DMS 273 (cell line): ENCODE data around the gene APBB2.
A peak's percentile ranks its signal among the peaks of the same experiment; 100 is the strongest.
"Not testable (repeated sequence)": the region's sequence is repeated elsewhere in the genome, so short reads cannot be mapped to it uniquely, and the experiment has no call there.

Source experiments
- DNase-seq: peaks from one replicate; lab custom pipeline; 2025; ENCODE audit not compliant: unreplicated experiment; lab: John Stamatoyannopoulos, UW

The APBB2 gene

DNA sequence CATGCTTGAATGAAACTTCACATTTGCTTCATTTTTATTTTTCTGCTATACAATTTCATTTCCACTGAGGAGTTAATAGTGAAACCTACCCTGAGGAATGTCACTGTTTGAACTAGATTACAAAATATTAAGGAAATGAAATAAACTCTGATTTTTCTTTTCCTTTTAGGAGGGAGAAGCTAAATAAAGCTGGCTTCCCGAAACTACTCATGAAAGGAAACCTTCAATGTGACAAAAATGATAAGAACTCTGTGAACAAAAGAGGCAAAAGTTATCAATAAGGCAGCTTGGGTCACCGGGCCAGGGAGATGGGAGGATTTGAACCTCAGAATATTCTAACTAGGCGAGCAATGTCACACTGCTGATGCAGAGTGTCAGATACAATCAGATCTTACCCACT lies 185.2 kb downstream of the APBB2 start:
- no peak for DNase-seq

DNA sequence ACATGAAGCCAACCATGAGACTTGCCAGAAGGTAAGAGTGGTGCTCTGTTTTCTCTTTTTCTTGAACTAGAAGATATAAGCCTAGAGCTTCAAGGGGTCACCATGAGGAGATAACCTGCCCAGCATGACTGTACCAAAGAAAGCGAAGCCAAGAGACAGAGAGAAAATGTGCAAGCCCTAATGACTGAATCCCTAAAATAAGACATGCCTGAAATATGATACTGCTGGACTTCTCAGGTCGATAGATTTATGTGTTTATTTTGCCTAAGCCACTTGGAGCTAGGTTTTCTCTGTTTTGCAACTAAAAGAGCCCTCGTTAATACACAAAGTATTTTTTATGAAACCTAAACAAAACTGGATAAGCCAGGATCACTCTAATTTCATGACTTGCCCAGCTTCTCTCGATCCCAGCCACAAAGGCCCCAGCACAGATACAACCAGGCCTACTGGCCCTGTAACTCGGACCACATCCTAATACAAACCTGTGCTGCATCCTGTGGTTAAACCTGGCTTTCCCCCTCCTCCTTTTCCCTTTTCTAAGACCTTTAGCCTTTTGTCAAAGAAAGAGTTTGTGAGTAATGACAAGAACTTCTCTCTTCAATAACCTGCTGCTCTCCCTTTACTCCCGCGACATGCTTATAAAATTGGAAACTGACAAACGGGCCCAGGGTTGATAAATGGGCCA lies 185.8 kb downstream of the APBB2 start:
- DNase-seq: no peak

DNA sequence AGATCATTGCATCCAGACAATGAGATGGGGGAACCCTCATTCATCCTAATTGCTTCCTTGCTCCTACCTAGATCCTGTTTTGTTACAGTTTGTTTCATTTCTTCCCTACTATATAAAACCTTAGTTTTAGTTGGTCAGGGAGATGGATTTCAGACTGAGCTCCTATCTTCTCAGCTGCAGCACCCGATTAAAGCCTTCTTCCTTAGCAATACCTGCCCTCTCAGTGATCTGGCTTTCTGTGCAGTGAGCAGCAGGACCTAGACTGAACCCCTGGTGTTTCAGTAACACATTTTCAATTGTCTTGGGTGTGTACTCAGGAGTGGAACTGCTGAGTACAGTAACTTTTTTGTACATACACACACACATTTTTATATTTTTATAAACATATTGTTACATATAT lies 187.4 kb downstream of the APBB2 start:
- no peak for DNase-seq

DNA sequence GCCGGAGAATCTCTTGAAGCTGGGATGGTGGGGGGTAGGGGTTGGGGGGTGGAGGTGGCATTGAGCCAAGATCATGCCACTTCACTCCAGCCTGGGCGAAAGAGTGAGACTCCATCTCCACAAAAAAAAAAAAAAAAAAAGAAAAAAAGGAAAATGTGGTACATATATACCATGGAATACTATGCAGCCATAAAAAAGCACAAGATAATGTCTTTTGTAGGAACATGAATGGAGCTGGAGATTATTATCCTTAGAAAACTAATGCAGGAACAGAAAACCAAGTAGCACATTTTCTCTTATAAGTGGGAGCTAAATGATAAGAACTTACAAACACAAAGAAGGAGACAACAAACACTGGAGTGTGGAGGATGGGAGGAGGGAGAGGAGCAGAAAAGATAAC lies 188.5 kb downstream of the APBB2 start:
- no peak for DNase-seq

DNA sequence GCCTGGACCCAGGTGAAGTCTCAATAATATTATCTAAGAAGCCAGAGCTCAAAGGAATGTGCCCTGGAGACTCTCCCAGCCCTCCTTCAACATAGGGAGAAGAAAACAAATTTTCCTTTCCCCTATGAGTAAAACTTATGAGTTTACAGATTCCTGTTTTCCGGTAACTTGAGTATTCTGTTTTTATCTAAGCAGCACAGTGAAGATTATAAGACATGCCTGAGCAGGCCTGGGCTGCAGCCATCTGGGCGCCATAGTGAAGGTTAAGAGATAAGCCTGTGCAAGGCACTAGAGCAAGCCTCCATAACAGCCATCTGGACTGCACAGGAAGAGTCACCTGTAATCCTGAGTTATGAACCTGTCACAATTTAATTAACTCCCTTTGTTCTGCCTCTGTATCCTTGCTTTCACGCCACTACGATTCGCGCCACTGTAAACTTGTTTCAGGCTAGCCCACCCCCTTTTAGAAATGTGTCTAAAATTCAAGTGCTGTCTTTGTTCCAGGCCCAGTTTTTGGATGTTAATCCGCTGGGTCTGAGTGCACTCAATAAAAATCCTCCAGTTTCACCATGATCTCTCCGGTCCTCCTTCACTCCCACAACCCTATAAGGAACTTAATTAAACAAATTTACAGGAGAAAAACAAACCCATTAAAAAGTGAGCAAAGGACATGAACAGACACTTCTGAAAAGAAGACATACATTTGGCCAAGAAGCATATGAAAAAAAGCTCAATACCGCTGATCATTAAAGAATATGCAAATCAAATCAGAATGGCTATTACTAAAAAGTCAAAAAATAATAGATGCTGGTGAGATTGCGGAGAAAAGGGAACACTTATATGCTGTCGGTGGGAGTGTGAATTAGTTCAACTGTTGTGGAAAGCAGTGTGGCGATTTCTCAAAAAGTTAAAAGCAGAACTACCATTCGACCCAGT lies 189.5 kb downstream of the APBB2 start:
- DNase-seq: peak; percentile 62

DNA sequence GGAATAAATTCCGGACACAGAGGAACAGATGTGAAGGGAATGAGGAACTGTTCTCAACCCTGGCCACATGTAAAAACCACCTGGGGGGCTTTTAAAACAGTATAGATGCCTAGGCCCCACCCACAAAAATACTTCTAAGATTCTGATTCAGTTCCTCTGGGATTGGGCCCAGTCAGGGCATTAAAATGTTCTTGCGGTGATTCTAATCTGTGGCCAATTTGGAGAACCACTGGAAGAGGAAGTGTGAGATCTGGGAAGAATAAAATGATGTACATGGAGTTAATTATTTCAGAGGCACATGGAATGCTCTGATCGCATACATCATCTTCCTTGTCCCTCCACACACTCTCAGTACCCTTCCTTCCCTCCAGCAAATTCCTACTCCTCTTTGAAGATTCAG lies 192.2 kb downstream of the APBB2 start:
- no peak for DNase-seq

DNA sequence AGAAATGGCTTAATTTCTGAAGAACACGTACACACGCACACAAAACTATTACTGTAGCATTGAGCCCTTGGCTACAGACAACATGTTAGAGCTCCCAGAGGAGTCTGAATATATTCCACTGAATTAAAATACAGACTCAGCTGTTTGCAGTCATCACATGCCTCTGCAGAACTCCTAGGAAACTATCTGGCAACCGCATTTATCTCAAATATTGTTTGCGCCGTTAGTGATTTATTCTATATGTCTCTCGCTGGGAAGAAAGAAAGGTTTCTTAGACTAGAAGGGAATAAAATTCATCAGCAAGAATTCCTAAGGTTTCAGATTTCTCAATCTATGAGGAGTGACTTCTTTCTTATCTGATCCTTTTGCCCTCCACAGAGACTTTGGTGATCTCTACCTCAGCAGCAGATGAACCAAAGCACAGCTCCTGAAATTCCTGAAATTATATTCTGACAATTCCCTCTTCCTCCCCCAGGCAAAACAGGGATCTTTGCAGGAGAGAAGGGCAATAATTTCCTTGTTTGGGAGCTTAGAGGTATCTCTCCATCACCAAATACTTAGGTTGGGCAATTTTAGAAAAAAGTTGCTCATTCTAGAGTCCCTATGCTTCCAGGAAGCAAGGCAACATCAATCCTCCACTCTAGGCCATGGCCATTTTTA lies 199.2 kb downstream of the APBB2 start:
- DNase-seq: no peak

DNA sequence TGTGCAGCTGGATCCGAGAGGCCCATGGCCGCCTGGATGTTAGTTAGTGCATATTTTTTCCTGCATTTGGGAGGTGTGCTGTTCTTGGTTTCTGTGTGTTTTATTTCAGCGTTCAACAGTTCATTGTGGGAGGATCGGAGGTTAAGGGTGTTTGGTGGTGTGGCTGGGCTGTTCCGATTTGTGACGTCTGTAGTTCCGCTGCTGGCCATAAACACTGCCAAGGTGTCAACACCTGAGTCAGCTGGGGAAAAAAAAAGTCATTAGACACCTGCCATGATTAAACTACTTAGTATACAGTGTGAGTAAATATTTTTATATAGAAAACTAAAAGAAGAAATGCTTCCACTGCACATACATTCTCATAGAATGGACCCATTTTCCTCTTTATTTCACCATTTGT lies 200.2 kb downstream of the APBB2 start:
- no peak for DNase-seq

DNA sequence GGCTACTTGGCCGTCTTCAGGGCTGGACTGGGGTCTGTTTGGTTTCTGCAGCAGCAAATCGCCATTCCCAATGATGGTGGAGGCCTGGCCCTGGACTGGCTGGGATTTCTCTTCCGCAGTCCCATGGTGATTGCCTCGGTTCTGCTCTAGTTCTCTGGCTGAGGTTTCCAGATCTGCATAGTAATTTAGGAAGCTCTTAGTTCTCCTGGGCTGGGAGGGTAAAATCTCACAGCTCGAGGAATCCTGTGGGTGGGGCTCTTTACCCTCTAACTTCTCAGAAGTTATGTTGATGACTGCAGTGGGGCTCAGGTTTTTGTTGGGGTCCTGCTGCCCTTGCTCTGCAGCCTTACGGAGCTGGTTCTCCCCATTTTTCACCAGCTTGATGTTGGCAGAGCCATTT lies 200.6 kb downstream of the APBB2 start:
- DNase-seq: no peak

DNA sequence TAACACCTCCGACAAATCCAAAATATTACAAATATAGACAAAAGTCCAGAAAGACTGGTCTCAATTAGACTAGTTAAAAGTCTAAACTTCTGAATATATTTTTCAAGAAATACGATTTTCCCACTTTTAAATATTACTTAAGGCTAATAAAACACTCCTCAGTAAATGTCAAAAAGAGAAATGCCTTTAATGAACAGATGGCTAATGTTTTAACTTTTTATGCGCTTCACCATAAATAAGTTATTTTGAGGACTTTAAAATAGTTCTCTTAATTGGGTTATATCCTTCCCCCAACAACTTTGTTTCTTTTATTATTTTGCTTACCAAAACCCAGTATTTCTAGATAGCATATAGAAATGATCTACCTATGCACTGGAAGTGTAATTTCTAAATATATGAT lies 201.4 kb downstream of the APBB2 start:
- DNase-seq: no peak

DNA sequence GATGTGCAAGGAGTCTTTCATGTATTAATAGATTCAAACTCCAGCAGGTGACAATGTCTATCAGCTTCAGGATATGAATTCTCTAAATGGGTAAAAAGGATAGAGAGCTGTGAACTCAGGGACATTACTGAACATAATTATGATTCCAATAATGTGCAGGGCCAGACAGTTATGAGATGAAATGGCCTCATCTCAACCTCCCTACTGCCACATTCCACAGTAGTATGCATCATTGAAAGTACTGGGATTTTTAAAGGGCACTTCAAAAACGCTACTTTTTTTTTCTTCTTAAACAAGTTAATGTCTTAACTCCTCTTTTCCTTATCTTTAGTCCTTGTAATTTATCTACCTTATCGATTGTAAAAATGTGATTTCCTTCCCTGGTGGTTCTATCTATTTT lies 202.0 kb downstream of the APBB2 start:
- no peak for DNase-seq

DNA sequence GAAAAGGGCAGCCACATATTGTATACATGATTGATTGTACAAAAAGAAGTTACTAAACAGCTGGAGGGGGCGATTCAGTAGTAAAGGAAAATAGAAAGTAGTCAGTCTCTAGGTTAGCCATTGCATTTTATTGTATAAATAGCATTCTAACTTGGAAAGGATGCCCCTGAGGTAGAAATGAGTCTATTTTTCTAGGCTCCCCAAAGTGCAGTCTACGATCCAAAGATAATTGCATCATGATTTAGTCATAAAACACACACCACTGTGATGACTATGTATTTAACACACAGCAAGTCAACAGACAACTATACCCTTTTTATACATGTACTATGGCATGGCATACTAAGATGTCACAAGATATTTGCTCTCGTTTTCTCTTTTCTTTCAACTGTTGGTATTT lies 204.9 kb downstream of the APBB2 start:
- no peak for DNase-seq

DNA sequence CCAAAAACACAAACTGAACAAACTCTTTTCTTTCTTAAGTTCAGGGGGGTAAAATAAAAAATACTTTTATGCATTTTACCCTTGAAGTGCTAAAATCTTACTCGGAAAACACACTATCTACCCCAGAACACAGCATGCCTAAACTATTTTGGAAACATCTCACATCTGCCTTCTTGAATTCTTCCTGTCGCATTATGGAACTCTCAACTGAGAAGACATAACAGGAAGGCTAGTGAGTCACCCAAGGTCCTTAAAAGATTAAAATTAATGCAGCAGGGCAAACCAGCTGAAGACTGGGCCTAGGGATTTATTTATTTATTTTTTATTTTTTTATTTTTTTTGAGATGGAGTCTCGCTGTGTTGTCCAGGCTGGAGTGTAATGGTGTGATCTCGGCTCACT lies 208.2 kb downstream of the APBB2 start:
- no peak for DNase-seq

DNA sequence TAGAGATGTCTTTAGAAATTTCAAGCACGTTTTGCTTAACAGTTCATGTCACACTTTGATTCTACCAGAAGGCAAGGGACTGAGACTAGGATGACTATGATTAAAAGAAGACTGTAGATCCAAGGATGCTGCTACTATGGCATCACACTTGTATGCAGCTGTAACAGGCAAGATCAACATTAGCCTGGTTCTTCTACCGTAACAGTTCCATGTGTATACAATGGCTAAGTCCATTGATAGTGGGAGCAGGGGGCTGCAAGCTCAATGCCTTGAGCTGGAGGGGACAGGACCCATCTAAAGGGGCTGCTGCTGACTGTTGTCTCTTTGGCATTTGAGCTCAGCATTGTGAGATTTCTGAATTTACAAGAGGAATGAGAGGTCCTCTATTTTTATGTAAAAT lies 212.0 kb downstream of the APBB2 start:
- DNase-seq: no peak

DNA sequence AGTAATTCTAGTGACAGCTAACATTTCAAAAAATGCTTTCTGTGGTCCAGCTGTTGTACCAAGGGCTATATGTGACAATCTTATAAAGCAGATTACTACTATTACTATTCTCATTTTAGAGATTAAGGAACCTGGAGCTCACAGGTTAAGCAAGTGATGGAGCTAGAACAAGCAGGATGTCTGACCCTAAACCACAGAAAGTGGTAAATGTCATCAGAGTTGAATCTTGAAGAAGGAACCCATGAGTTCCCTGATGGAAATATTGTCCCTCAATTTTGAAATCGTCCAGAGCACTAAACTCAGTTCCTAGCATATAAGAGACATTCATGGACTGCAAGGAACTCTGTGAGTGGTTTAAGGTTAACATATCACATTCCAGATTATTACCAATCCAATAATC lies 214.0 kb downstream of the APBB2 start:
- no peak for DNase-seq

DNA sequence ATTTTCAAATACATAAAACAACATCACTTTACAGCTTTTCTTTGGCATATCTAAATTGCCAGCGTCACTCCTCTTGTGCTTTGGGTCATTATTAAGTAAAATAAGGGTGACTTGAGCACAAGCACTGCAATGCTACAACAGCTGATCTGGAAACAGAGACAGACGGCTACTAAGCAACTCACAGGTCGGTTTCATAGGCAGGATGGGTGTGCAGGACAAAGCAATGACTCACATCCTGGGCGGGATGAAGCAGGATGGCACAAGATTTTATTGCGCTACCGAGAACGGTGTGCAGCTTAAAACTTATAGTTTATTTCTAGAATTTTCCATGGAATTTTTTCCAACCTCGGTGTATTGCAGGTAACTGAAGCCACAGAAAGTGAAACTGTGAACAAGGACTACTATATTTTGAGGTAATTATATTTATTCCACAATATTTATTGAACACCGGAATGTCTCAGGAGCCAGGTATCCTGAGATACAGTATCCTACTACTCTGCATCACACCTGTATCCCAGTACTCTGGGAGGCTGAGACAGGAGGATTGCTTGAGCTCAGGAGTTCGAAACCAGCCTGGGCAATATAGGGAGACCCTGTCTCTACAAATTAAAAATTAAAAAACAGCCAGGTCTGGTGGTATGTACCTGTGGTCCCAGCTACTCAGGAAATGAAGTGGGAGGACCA lies 215.5 kb downstream of the APBB2 start:
- DNase-seq: no peak

DNA sequence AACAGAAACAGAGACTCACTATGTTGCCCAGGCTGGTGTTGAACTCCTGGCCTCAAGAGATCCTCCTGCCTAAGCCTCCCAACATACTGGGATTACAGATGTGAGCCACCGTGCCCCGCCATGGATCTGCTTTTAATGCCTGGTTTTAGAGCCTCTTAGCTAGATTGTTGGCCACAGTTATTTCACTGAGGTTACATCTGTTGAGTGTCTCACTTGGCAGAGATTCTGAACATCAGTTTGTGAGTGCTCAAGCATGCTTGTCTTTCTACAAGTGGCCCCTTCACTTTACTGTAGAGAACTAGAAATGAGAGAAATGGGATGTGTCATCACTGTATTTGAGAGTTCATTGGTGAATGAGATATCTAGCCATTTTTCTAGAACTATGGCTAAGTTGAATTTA lies 218.5 kb downstream of the APBB2 start:
- DNase-seq: peak; percentile 2

DNA sequence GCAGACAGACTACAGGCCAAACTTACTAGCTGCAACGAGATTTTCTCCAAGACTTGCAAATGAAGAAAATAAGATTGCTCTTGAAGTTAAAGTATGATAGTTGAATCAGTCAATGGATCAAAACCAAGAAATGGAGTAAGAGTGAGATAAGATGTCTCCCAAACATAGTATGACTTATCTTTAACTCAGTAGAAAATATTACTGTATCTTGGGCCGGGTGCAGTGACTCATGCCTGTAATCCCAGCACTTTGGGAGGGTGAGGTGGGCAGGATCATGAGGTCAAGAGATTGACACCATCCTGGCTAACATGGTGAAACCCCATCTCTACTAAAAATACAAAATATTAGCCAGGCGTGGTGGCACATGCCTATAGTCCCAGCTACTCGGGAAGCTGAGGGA lies 220.0 kb downstream of the APBB2 start:
- not testable (repeated sequence) for DNase-seq

DNA sequence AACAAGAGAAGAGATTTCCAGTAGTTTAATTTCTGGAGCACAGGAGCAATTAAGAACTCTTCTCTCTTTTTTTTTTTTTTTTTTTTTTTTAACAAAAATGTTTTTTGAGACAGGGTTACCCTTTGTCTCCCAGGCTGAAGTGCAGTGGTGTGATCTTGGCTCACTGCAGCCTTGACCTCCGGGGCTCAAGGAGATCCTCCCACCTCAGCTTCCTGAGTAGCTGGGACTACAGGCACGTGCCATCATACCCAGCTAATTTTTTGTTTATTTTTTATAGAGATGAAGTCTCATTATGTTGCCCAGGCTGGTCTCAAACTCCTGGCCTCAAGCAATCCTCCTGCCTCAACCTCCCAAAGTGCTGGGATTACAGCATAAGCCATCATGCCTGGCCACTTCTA lies 221.0 kb downstream of the APBB2 start:
- not testable (repeated sequence) for DNase-seq

DNA sequence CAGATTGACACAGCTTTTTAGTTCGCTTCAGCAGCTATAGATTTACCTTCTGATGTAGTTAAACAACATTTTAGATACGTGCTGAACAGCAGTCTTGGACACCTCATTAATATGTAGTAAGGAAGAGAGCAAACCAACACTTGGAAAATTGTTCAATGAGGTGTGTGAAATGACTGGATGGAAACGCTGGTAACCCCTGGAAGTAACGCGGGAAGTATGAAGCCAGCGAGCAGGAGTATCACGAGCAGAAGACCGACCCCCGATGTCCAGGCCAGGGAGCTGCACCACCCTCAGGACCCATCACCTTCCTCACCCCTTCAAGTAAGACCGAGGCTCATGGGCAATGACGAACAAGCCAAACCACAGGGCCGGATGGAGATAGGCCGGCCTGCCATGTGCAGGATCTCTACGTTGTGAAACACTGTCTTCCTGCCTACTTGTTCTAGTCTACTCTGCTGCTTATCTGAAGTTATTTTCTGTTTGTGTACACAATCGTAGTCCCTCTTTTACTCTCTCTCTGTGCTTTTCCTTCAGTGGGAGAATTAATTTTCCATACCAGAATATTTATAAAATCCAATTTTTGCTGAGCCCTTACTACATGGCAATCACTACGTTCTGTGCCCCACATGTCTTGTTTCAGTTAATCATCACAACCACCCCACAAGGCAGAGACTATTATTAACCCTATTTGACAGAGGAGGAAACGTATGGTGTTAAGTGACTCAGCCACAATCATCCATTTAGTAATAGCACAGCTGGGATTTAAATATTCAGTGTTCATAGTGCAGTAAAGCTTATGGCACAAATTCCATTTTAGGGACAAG lies 221.7 kb downstream of the APBB2 start:
- no peak for DNase-seq

DNA sequence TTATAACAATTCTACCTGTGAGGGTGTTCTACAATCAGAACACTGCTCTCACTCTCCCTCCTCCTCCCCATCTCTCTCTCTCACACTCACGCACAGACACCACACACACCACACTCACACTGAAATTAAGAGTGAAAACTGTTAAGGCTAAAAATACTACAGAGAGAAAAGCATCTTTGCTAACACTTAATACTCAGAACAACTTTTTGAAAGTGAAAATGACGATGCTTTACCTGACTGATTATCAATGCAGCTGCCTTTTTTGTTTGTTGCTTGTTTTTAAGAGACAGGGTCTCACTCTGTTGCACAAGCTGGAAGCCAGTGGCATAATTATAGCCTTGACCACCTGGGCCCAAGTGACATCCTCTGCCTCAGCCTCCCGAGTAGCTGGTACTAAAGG lies 222.4 kb downstream of the APBB2 start:
- no peak for DNase-seq
